DLD1 (cell line): ENCODE measurements around the gene CHRNA5.

ENCODE experiments used
- in situ Hi-C: cut with HindIII; loops from 2 replicates; pipeline ENCODE4 v1.10.0; 2017; ENCODE audit warnings: low sequenced_read_pairs

Gene CHRNA5

GRCh38 chr15:78619022-78619950 is 54.0 kb downstream of the CHRNA5 start:
- in situ Hi-C loops = no loop called here

DNA sequence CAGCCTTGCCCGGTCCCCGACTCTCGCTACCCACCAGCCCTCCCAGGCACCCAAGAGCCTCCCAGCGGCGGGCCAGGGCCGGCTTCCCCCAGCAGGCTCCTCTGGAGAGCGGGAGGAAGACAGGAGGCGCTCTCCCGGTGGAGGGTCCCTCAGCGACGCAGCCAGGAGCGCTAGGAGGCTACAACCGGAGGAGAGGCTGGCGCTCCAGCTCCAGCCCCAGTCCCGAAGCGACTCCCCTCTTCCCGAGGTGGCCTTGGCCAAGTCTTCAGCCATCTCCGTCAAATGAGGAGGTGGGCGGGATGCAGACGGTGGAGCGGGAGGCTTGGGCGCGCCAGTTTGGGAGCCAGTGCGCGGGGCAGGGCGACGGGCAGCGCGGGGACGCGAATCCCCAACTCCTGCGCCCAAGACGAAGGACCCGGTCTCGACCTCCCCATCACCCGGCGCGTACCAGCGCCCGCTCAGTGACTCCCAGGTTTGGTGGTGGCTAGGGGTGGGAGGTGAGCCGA is 54.8 kb downstream of the CHRNA5 start:
- in situ Hi-C loops = no loop called here

DNA sequence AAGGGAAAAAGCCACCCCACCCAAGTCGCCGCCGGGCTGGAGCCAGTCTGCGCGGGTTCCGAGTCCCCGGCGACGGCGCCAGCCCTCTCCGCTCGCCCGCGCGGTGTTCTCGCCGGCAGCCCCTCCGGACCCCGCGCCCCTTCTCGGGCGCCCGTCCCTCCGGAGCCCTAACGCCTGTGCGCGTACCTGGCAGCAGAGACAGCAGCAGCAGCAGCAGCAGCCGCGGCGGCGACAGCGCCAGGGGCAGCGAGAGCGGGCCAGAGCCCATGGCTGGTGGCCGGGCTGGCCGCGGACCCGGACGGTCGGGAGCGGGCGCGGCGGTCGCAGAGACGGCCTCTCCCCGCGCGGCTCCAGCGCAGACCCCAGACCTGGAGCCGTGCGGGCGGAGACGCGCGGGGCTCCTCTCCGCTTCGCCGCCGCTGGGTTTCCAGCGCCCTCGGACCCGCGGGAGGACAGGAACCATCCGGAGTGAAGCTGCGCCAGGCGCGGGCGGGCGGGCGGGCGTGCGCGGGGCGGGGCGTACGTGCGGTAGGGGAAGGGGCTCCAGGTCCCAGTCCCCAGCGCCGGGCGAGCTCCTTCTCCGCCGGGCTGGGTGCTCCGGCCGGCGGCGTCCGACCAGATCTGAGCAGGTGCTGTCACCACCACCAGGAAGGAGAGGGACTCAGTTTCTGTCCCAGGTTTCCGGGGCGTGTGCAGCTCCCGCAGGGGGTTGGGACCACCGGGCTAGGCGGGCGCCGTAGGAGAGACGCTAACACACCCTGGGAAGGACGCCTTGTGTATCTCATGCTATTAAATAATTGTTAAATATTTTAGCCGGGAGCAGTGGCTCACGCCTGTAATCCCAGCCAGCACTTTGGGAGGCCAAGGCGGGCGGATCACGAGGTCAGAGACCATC is 55.5 kb downstream of the CHRNA5 start, which contains the start of gene CHRNA3:
CHRNA3 (minus strand) TSS at position 470 of the 895 bp plus-strand sequence; CDS start at position 268, 202 bp downstream.
- in situ Hi-C loops = no loop called here

- in situ Hi-C loops = no loop called here
These were observed 56.6 kb downstream of the CHRNA5 start for GRCh38 chr15:78621810-78622402.

DNA sequence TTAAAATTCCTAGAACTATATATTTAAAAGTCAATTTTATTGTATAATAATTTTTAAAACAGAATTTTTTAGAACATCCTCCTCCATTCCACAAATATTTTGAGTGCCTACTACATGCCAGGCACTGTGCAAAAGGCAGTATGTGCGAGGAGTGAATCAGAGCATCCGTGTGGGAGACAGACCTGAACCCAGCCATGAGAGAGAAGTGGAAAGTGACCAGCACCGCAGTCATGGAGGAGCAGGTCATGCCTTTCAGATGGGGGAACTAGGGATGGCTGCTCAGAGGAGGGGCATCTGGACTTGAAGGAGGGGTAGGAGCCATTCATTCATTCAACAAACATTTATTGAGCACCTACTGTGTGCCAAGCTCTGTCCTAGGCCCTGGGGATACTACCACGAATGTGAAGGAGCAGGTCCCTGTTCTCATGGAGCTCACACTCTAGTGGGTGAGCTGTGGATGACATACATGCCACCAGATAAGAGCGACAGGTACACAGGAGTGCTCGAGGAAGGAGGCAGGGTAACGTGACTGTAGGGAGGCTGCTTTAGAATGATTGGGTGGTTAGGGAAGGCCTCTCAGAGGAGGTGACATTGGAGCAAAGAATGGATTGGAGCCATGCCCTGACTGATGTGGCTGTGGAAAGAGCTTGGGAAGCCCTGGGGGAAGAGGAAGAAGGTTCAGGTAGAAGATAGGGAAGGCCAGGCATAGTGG is 58.6 kb downstream of the CHRNA5 start:
- in situ Hi-C loops = no loop called here

- in situ Hi-C loops = no loop called here
These were observed 59.6 kb downstream of the CHRNA5 start for GRCh38 chr15:78624651-78625590.

DNA sequence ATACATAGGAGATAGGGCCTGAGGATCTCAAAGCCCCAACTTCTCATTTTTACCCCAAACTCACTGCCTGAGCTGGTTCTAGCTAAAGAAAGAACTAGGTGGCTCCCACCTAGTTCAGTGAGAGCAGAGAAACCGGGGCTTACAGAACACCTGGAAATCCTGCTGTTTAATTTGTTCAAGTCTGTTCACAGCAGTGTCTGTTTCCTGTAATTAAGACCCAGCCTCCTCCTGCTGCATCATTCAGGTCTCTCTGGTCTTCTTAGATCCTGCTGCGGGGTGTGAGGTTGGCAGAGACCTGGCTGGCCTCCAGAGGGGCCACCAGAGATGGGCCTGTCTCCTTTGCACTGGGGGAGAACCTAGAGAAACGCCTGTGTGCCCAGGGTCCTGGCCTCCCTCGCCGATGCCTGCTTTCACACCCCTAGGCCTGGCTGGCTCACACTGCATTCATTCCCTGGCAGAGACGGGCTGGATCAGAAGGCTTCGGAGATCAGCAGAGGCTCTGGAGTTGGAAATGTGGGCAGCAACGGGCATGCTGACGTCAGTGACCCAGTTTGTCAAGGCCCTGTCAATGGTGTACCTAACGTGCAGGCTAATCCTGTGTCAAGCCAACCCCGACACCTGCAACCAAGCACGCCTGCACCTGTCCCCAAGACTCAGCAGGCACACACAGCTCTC is 60.4 kb downstream of the CHRNA5 start:
- in situ Hi-C loops = no loop called here

GRCh38 chr15:78626381-78626995 is 61.2 kb downstream of the CHRNA5 start:
- in situ Hi-C loops = no loop called here

DNA sequence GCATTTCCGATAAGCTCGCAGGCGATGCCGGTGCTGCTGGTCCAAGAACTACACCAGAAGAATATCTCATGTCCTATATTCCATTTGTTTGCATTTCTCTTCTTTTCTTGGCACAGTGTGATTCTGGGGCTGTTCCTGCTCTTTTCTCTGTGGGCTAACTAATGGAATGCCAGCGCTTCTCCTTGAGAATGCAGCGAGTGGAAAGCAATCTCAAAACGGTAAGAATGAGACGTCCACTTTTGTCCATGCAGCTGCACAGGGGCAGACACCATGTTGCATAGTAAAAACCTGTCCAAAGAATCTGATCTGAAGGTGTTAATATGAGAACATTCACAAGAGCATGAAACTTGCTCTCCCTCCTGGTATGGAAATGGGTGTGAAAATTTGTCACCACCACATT is 62.0 kb downstream of the CHRNA5 start:
- in situ Hi-C loops = no loop called here

GRCh38 chr15:78628227-78628626 is 62.9 kb downstream of the CHRNA5 start:
- in situ Hi-C loops = no loop called here

GRCh38 chr15:78629031-78629715 is 63.9 kb downstream of the CHRNA5 start:
- in situ Hi-C loops = no loop called here

DNA sequence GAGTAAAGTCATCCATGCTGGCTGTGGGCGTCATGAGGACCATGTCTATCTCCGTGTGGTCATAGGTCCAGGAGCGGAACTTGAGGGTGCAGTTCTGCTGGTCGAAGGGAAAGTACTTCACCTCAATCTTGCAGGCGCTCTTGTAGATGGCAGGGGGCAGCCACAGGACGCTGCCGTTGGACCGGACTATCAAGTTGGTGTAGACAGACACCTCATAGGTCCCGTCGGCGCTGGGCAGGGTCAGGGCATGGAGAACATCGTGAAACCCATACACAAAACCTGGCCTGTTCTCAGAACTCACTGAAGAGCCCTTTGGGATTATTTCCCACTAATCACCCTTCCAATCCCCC is 64.4 kb downstream of the CHRNA5 start:
- in situ Hi-C loops = no loop called here

GRCh38 chr15:78630886-78631633 is 65.7 kb downstream of the CHRNA5 start:
- in situ Hi-C loops = no loop called here

GRCh38 chr15:78633348-78633747 is 68.0 kb downstream of the CHRNA5 start:
- in situ Hi-C loops = no loop called here

DNA sequence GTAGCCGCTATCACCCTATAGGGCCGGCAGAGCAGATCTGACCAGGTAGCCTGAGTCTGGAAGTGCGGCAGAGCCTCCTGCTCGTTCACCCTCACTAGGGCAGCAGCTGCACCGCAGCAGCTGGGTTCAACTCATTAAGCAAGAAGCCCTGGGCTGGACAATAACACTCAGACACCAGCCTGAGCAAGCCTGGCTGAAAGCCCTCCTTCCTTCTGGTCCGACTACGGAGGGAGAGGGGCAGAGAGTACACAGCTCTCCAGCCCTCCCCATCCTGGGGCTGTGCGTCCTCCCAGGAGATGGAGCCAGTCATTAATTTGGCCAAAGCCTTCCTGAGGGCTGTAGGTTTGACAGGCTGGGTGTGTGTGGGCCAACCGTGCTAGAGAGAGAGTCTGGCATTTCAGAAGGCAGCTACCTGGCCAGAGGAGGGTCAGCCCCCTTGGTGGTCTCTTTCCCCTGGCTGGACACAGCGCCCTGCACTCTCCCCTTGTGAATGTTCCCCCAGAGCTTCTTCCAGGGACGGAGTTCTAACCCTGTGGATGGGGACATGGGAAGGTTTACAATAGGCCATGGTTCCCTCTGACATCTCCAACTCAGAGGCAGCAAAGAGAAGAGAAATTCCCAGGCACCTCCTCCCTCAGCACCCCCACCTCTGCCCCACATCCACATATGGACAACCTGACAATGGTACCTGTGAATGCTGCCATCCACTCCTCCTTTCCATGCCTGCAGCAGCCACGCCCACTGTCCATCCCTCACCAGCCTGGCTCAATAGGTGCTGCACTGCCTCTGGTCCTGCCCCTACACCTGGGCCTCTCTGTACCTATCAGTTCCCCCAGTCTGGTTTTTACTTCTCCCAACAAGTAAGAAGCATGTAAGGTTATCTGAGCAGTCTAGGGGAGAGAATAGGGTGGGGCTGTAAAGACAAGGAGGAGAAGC is 69.2 kb downstream of the CHRNA5 start:
- in situ Hi-C loops = no loop called here

DNA sequence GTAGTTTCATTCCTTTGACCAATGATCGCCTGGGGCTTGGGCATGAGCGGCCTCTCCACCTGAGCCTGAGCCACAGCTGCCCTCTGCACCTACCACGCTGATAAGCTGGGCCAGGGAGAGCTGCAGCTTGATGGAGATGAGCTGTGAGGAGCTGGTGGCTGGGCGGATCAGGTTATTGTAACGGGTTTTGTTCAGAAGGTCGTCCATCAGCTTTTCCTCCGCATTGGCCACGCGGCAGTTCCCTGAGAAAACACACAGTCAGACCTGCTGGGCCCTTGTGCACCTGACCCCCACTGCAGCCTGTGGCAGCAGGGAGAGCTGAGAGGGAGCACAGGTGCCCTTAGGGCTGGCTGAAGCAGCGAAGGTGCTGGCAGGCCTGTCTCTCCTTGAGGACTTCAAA is 70.0 kb downstream of the CHRNA5 start:
- in situ Hi-C loops = no loop called here
